Hematopoietic multipotent progenitor cell treated with erythropoietin and hydrocortisone succinate and interleukin-3 and kit ligand, for 4 days (in vitro differentiated cells): ENCODE measurements around the gene COQ10B.

ENCODE experiments used
- DNase-seq: peaks from one replicate; pipeline ENCODE4 v3.0.0-alpha.2; 2015

COQ10B gene

DNA sequence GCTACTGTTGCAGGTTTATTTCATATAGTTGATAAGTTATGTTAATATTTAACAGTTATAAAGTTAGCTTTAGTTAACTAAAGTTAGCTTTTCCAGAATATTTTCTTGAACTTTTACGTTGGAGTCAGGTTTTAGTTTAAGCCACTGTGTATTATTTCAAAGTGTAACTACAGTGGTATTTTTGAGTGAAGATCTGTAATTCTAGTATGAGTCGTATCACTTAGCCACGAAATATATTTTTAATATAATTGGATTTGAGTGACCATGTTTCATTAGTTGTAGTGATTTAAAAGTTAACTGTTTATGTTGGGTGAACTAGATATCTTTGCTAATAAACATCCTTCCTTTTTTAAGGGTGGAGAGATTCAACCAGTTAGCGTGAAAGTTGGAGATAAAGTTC, 49.3 kb downstream of the COQ10B start:
- DNase-seq = no peak

- no peak for DNase-seq
Observed at GRCh38 chr2:197504000-197504399, 50.6 kb downstream of the COQ10B start.

- DNase-seq = no peak
Observed at GRCh38 chr2:197504512-197504911, 51.2 kb downstream of the COQ10B start.

DNA sequence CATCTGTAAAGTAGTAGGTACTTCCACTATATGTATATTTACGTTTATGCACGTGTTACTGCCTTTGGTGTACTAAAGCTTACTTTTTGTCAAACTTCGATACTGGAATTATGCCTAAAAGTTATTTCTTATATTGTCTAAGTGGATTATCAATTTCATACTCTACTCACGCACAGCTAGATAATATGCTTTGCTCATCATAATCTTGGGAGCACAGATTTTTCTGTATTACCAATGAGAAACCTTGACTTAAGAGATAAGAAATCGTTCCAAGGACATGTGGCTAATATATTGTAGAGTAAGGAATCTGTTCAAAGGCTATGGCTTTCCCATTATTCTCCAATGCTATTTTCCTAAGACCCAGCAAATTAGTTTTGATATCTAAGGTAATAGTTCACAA, 53.3 kb downstream of the COQ10B start:
- no peak for DNase-seq

- peak; percentile 35 for DNase-seq
Observed at GRCh38 chr2:197513915-197514314, 60.6 kb downstream of the COQ10B start.

DNA sequence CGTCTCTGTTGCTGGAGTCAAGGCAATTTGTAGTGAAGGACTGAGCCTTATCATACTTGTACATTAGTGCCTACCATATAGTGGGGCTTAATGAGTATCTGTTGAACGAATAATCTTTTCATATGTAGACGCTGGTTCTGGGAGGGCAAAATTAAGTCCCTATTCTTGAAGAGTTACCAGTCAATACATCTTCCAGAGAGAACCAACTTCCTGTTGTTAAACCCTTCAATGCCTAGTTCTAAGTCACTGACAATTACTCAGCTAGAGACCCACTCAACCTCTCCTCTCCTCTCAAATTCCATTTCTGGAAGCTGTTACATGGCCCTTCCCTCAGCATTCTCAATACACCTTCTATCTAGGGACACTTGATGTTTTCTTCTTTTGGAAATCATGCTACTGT, 61.4 kb downstream of the COQ10B start:
- DNase-seq = peak; percentile 38

GRCh38 chr2:197515315-197515738, 62.0 kb downstream of the COQ10B start:
- DNase-seq = peak; percentile 57

GRCh38 chr2:197515739-197516392, 62.5 kb downstream of the COQ10B start, which contains the start of gene MOB4:
MOB4 (plus strand) TSS chr2:197516066; CDS start chr2:197516087, 21 bp downstream.
- DNase-seq = peak; percentile 98

- peak; percentile 35 for DNase-seq
Observed at GRCh38 chr2:197516393-197516761, 63.0 kb downstream of the COQ10B start.

GRCh38 chr2:197517150-197517549, 63.8 kb downstream of the COQ10B start:
- DNase-seq = no peak
